ENCODE measurements around the gene PYGO2. TPM values are rescaled to one million over a fixed set of nuclear protein-coding genes. Genes with fewer than 3 reads are reported as not detected.
A peak's percentile ranks its signal among the peaks of the same experiment; 100 is the strongest.

The PYGO2 gene
- polyA plus RNA-seq (ENCODE audit: insufficient read length in 4 of 4), result 10 to 100 TPM; 46.9 to 52.2 (median 50.7) TPM

GRCh38 chr1:154961207-154962155 is at the start of gene PYGO2:
Gene PYGO2 (minus strand): TSS chr1:154961782. CDS start chr1:154961576, 206 bp downstream.
- DNase-seq (ENCODE audit: low read depth in 4 of 4, low spot score in 3 of 4), result peak in 2 of 4 donors; percentile 68 to 82

DNA sequence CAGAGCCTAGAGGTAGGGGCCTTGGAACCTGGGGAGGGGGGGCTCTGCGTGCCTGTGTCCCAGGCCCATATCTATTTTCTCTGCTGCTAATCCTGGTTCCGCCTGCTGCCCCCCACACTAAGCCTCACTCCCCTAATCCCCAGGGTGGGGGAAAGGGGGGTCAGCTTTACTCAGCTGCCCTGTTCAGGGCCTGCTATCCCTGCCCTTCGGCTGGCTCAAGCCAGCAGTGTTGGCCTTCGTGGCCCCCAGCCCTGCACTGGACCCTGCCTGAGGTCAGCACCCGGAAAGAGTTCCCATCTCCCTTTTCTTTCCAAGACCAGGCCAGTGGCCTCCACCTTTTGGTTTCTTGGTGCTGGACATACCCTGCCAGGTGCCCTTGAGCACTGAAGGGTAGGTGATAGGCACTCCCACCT is 49.4 kb upstream of the PYGO2 start:
- DNase-seq (ENCODE audit: low read depth in 4 of 4, low spot score in 3 of 4), result no peak

DNA sequence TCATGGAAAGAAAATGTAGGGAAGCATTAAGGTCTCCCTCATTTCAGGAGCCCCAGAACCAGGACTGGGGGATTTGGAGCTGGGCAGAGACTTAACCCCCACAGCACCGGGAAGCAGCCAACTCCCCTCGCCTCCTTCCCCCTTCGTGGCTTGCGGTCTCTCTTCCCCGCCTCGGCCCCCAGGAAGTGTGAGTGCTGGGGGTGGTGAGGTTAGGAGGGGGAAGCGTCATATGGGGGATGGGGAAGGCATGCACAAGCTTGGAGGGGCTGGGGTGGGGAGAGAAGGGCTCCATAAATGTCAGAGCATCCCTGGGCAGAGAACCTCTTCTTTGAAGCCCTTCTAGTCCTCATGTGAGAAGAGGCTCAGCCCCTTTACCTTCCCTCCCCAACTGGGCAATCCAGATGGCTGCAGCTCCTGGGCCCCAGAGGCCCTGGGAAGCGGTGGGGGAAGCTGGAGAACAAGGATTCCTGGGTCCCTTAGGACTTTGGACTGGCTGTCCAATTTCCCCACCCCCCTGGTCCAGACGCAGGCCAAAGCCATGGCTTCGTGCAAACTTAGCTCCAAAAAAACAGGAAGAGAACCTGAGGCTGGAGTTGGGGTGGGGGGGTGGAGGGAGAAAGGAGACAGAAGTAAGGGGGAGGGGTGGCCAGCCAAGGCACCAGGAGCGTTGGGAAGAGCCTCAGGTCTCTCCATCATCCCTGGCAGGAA is 48.8 kb upstream of the PYGO2 start:
- DNase-seq (ENCODE audit: low read depth in 4 of 4, low spot score in 3 of 4), result no peak

GRCh38 chr1:155009742-155010141 is 48.2 kb upstream of the PYGO2 start:
- no peak for DNase-seq (ENCODE audit: low read depth in 4 of 4, low spot score in 3 of 4)

DNA sequence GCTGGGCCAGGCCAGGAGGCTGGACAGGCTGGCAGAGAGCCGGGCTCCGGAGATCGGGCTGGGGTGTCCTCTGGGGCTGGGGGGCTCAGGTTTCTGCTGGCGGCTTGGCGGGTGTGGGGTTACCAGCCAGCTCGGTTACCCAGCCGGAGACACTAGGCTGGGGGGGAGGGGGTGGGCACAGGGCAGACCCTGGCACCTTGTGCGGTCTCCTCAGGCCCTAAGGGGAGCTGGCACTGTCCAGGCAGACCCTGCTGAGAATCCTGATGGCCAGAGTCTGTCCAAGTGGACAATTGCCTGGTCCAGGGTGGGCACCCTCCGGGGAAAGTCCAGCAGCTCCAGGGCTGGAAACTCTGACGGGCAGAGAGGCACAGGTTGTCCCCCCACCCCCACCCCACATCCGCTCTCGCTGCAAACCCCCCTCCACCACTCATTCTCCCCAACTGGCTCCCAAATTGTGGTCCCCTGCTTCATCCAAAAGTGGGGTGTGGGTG is 47.7 kb upstream of the PYGO2 start:
- no peak for DNase-seq (ENCODE audit: low read depth in 4 of 4, low spot score in 3 of 4)

DNA sequence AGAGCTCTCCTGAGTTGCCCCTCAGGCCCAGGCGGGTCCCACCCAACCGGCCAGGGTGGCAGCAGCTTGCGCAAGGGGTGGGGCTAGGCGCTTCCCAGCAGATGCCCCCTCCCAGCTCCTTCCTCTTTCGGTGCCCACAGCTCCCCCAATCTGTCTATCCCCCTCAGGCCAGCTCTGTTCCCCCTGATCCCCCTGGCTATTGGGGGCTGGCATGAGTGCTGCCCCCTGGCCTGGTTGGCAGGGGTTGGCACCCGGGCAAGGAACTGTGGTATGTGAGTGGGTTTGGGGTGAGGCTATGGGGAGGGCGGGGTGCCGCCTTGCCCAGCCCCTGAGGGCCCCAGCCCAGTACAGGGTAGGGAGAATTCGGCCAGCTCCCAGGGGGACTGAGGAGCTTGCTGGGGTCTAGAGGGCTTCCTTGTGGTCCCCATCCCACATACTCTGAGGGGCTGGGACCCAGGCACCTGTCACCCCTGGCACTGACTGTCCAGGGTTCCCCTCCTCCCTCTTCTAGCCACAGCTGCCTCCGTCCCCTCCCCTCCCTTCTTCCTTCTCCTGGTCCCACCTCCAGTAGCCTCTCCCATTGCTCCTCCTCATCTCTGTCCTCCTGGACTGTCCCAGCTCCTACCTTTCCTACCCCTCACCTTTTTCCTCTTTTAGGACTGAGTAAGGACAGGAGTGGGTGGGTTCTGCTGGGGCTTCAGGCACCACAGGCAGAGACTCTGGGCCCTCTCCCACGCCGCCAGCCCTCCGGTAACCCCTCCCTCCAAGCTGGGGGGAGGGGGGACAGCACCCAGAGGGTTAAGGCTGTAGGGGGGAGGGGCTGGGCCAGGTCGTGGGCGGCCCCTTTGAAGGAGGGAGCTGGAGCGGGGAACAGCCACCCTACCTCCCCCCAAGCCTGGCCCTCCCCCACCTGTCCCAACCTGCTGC is 46.7 kb upstream of the PYGO2 start:
- DNase-seq (ENCODE audit: low read depth in 4 of 4, low spot score in 3 of 4), result no peak

- DNase-seq (ENCODE audit: low read depth in 4 of 4, low spot score in 3 of 4), result no peak
Measured at GRCh38 chr1:155007251-155007828, 45.8 kb upstream of the PYGO2 start.

DNA sequence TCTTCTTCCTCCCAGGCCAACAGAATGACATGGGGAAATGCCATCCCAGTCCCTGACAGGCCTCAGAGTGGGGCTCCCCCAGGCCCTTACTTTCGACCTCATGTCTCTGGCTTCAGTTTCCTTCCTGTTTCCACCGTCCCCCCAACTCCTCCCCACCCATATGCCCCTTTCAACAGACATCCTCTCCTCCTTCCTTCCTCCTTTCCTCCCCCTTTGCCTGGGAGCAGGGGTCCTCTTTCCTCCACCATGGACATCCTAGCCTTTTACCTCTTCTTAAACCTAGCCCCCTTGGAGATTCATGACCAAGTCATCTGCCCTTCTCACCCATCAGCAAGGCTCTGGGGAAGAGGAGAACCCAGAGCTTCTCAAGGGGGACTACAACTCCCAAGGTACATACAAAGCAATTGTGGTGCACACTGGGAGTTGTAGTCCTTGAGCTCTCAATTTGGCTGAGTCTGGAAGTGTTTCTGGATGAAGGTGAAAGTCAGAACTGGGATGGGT is 45.1 kb upstream of the PYGO2 start:
- DNase-seq (ENCODE audit: low read depth in 4 of 4, low spot score in 3 of 4), result no peak

GRCh38 chr1:155005076-155006011 is 43.8 kb upstream of the PYGO2 start:
- no peak for DNase-seq (ENCODE audit: low read depth in 4 of 4, low spot score in 3 of 4)

GRCh38 chr1:155004352-155005075 is 42.9 kb upstream of the PYGO2 start:
- no peak for DNase-seq (ENCODE audit: low read depth in 4 of 4, low spot score in 3 of 4)

GRCh38 chr1:155003766-155004351 is 42.3 kb upstream of the PYGO2 start:
- DNase-seq (ENCODE audit: low read depth in 4 of 4, low spot score in 3 of 4), result no peak

- DNase-seq (ENCODE audit: low read depth in 4 of 4, low spot score in 3 of 4), result no peak
Measured at GRCh38 chr1:155003227-155003765, 41.7 kb upstream of the PYGO2 start.

- DNase-seq (ENCODE audit: low read depth in 4 of 4, low spot score in 3 of 4), result no peak
Measured at GRCh38 chr1:155002464-155003226, 41.1 kb upstream of the PYGO2 start, which contains the start of gene ZBTB7B. Gene ZBTB7B (plus strand): TSS chr1:155002802. CDS start chr1:155014661, 11,859 bp downstream.

DNA sequence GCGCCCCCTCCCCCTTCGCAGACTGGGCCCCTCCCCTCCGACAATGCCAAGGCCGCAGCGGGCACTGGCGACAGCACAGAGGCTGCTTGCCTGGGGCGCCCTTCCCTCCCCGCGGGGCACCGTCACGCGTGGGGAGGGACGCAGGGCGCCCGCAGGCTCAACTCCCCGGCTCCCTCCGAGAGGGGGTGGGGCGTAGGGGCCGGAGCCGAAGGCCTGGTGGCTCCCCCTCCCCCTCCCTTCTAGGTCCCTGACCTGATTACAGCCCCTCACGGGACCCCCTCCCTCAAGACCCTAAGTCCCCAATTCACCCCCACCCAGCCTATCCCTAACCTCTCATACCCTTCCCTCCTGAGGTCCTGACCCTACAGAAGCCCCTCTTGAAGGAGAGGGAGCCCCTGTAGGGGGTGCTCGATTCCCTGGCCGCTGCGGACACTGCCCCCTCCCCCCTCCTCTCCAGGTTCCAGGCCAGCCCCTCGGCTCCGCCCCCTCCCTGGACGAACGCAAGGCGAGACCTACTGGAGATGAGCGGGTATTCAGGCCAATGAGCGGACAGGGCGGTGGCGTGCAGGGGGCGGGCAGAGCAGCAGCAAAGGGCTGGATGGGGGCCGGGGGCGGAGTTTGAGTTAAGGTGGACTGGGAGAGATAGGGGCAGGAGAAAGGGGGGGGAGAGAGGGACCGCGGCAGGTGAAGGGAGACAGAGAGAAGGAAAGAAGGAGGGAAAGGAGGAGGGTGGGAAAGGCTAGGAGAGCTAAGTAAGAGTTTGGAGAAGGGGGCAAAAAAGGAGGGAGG is 40.3 kb upstream of the PYGO2 start:
- DNase-seq (ENCODE audit: low read depth in 4 of 4, low spot score in 3 of 4), result peak; percentile 97 to 99 (median 98)

DNA sequence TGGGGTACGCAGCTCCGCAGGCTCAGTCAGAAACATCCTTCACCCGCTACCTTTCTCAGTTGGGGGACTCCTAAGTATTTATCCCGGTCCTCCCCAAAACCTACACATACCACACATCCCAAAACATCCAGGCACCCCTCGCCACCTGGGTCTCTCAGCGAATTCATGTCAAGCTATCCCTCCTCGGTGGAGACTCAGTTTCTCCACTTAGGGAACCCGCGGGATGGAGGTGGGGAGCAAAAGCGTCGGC is 39.8 kb upstream of the PYGO2 start:
- no peak for DNase-seq (ENCODE audit: low read depth in 4 of 4, low spot score in 3 of 4)

Measured in right renal pelvis (tissue), 4 donors.